OCI-LY3 (cell line): ENCODE results near the gene WDHD1.

Experiments
- EZH2phosphoT487 ChIP-seq: fragments of 200-600 bp; shearing (Covaris generic); IDR thresholded peaks from 2 replicates; pipeline ENCODE4 v1.6.1; 2018; ENCODE audit warnings: antibody characterized with exemption, mixed run types, low read depth
- TF ChIP-seq, protein P1 (sequence below): fragments of 200-600, 300-600 bp; sonication (generic); IDR thresholded peaks from 2 replicates; pipeline ENCODE4 v1.5.1; 2014; ENCODE audit warnings: antibody characterized with exemption, low read length, low read depth

DNA sequence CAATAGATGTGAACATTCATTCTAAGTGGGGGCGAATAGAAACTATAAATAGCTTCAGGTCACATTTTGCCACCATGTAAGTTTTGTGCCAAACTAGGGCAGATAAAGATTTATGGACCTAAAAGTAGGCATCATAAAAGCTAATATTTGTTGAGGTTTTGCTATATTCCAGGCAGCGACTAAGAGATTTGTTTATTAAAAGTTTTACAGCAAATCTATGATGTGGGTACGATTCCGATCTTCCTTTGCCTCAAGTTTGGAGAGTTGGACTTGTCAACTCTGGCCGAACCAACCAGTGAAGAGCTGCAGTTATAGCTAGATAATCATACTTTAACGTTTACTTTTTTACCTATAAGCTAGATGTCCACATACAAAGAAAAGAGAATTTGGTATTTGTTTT is 26.1 kb upstream of the WDHD1 start:
- TF ChIP-seq, protein P1, sequence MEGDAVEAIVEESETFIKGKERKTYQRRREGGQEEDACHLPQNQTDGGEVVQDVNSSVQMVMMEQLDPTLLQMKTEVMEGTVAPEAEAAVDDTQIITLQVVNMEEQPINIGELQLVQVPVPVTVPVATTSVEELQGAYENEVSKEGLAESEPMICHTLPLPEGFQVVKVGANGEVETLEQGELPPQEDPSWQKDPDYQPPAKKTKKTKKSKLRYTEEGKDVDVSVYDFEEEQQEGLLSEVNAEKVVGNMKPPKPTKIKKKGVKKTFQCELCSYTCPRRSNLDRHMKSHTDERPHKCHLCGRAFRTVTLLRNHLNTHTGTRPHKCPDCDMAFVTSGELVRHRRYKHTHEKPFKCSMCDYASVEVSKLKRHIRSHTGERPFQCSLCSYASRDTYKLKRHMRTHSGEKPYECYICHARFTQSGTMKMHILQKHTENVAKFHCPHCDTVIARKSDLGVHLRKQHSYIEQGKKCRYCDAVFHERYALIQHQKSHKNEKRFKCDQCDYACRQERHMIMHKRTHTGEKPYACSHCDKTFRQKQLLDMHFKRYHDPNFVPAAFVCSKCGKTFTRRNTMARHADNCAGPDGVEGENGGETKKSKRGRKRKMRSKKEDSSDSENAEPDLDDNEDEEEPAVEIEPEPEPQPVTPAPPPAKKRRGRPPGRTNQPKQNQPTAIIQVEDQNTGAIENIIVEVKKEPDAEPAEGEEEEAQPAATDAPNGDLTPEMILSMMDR: no peak
- TF ChIP-seq EZH2phosphoT487: no peak
